Muscle of back (tissue), 13 donors: ENCODE results near the gene MLH3. TPM values are rescaled to one million over a fixed set of nuclear protein-coding genes. Genes with fewer than 3 reads are reported as not detected.

ENCODE experiments used
- DNase-seq, 3 donors: peaks; one replicate each; pipeline versions ENCODE4 v3.0.0 to v3.0.0-alpha.2; 2013
- long read RNA-seq, 9 donors: transcript quantifications; one replicate each; lab custom pipeline, GENCODE V29; 2026
- polyA plus RNA-seq, 10 donors: library from polyadenylated mRNA; unstranded; fragments of 120-200 nt; gene quantifications; one replicate each; pipeline ENCODE4 v1.2.1, GENCODE V29; 2013; ENCODE audit not compliant: insufficient read length in 10 of 10

Gene MLH3
- 10 to 100 TPM; 15.0 to 31.9 (median 20.7) TPM for polyA plus RNA-seq
- long read RNA-seq, donor 1, partial matches to known transcripts: 0 of 2 reads
- long read RNA-seq, donor 1, other reads (novel, unspliced or antisense): 0 of 2 reads
- long read RNA-seq, donor 2, partial matches to known transcripts: 0 of 4 reads
- long read RNA-seq, donor 2, other reads (novel, unspliced or antisense): 0 of 4 reads
- long read RNA-seq, donor 3: 0 reads
- long read RNA-seq, donor 4: 0 reads
- long read RNA-seq, donor 5, full-length matches to known transcripts: 2 of 2 reads
- long read RNA-seq, donor 5, partial matches to known transcripts: 0 of 2 reads
- long read RNA-seq, donor 5, other reads (novel, unspliced or antisense): 0 of 2 reads
- long read RNA-seq, donor 6: 0 reads
- long read RNA-seq, donor 7: 0 reads
- long read RNA-seq, donor 8: 0 reads
- long read RNA-seq, donor 9, partial matches to known transcripts: 0 of 2 reads
- long read RNA-seq, donor 9, other reads (novel, unspliced or antisense): 0 of 2 reads

GRCh38 chr14:75050852-75051555, at the start of gene MLH3:
TSS of gene MLH3 (minus strand) at chr14:75051467. CDS start at chr14:75049655, 1,812 bp downstream.
- DNase-seq: peak; percentile 83 to 94 (median 91)

GRCh38 chr14:75098682-75099081, 47.4 kb upstream of the MLH3 start:
- peak in 1 of 3 donors; percentile 11 for DNase-seq

GRCh38 chr14:75098212-75098611, 46.9 kb upstream of the MLH3 start:
- DNase-seq: no peak

- no peak for DNase-seq
Observed at GRCh38 chr14:75096959-75097358, 45.7 kb upstream of the MLH3 start.

GRCh38 chr14:75095690-75096089, 44.4 kb upstream of the MLH3 start:
- DNase-seq: no peak

- DNase-seq: peak in 1 of 3 donors; percentile 28
Observed at GRCh38 chr14:75094896-75095295, 43.6 kb upstream of the MLH3 start.

- DNase-seq: no peak
Observed at GRCh38 chr14:75092698-75093097, 41.4 kb upstream of the MLH3 start.

GRCh38 chr14:75091251-75091650, 40.0 kb upstream of the MLH3 start:
- no peak for DNase-seq

- no peak for DNase-seq
Observed at GRCh38 chr14:75090353-75090752, 39.1 kb upstream of the MLH3 start.

GRCh38 chr14:75088566-75089373, 37.5 kb upstream of the MLH3 start:
- peak; percentile 56 to 82 (median 63) for DNase-seq

GRCh38 chr14:75088153-75088552, 36.9 kb upstream of the MLH3 start:
- DNase-seq: no peak

GRCh38 chr14:75084513-75084912, 33.2 kb upstream of the MLH3 start:
- DNase-seq: no peak

- DNase-seq: no peak
Observed at GRCh38 chr14:75083271-75083670, 32.0 kb upstream of the MLH3 start.

GRCh38 chr14:75081660-75082229, 30.5 kb upstream of the MLH3 start:
- DNase-seq: peak; percentile 46 to 85 (median 59)

GRCh38 chr14:75079521-75079920, 28.3 kb upstream of the MLH3 start:
- no peak for DNase-seq

GRCh38 chr14:75077794-75078193, 26.5 kb upstream of the MLH3 start:
- DNase-seq: no peak

GRCh38 chr14:75070383-75070782, 19.1 kb upstream of the MLH3 start:
- peak in 1 of 3 donors; percentile 61 for DNase-seq

GRCh38 chr14:75069811-75070145, 18.5 kb upstream of the MLH3 start:
- no peak for DNase-seq

GRCh38 chr14:75069121-75069810, 18.0 kb upstream of the MLH3 start, which contains the start of gene ZC2HC1C:
TSS of gene ZC2HC1C (plus strand) at chr14:75069641. CDS start at chr14:75070574, 933 bp downstream.
- DNase-seq: peak; percentile 87 to 97 (median 96)

- DNase-seq: peak in 2 of 3 donors; percentile 53 to 73
Observed at GRCh38 chr14:75068294-75069120, 17.2 kb upstream of the MLH3 start.
